Activated T-cell treated with anti-CD3 and anti-CD28 coated beads for 4 hours (primary cell): ENCODE results near the gene SERPINB2.
"Not testable (repeated sequence)": the region's sequence is repeated elsewhere in the genome, so short reads cannot be mapped to it uniquely, and the experiment has no call there.

Experiments
- DNase-seq: peaks from one replicate; pipeline ENCODE4 v3.0.0-alpha.2; 2020

The SERPINB2 gene

DNA sequence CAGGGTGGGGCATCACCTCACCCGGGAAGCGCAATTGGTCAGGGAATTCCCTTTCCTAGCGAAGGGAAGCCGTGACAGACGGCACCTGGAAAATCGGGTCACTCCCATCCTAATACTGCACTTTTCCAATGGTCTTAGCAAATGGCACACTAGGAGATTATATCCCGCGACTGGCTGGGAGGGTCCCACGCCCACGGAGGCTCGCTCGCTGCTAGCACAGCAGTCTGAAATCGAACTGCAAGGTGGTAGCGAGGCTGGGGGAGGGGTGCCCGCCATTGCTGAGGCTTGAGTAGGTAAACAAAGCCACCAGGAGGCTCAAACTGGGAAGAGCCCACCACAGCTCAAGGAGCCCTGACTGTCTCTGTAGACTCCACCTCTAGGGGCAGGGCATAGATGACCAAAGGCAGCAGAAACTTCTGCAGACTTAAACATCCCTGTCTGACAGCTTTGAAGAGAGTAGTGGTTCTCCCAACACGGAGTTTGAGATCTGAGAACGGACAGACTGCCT lies 53.1 kb downstream of the SERPINB2 start:
- not testable (repeated sequence) for DNase-seq

DNA sequence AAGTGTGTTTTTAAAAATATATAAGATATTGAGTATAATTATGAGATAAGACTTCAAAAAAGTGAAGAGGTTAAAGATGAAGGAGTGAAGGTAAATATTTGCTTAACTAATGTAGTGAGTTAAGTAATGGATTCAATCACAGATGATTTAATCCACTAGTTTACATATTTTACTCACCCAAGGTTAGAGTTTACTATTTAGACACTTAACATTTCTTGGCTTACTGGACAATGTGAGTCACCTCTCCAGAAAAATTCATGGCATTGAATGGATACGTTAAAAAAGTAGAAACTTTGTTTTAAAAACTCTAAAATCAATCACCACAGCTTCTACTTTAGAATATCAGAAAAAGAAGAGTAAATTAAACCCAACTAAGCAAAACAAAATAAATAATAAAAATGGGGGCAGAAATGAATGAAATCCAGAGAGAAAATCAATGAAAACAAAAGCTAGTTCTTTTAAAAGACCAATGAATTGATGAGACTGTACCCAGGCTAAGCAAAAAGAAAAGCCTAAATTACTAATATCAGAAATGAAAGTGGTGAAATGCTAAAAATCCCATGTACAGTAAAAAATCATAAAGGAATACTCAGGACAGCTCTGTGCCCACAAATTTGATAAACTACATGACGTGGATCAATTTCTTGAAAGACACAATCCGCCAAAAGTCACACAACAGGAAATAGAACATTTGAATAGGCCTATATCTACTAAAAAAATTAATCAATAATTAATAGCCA lies 59.7 kb downstream of the SERPINB2 start:
- no peak for DNase-seq

DNA sequence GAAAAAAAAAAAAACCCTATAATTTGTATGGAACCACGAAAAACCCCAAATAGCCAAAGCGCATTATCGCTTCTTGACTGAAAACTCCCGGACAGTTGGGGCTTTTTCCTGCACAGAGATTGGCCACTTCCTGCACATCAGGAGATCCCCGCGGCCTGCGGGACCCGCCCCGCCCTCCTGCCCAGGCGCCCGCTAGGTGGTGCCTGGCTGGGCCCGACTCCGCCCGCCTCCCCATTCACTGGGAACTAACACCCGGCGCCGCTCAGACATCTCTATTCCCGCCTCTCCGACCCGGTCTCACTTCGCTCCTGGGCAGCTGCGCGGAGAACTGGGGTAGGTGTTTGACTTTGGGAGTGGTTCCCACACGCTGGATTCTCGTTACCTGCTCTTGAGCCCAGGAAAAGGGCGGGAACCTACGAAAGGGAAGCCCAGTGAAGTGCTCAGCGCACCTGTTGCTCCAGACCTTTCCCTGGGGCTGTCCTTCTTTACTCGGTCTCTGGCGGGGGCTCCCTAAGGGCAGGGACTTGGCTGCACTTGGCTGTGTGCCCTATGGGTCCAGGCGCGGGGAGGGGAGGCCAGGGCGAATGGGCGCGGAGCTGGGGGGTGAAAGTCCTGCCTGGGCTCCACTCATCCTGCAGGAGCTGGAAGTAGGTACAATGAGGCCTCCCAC lies 61.7 kb downstream of the SERPINB2 start, which contains the start of gene HMSD:
Gene HMSD, plus strand, starts transcription at position 234 of the 670 bp plus-strand sequence. CDS start 4,155 bp downstream, outside the sequence.
- no peak for DNase-seq

DNA sequence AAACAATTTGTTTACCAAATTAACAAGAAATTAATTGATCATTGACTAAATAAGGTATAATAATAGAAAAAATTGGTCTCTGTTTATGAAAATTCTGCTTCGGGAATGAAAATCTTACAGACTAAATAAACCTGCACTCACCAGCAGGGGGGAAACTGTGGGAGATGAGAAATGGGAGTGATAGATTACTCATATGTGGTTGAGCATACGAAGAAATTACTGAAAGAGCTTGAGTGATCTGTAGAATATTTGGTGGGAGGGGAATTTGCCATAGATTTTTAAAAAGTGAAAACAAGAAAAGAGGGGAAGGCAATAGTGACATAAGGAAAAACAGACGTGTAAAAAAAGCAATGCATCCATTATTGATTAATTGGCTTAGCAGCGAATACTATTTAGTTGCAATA lies 63.8 kb downstream of the SERPINB2 start:
- DNase-seq = no peak
